Stimulated activated effector memory CD8-positive, alpha-beta T cell treated with anti-CD3 and anti-CD28 coated beads, Interleukin-12 subunit alpha, Interleukin-12 subunit beta, amount 100 ng/mL, for 72 hours (primary cell): ENCODE measurements around the gene ZNF550.
A peak's percentile ranks its signal among the peaks of the same experiment; 100 is the strongest.
"Not testable (repeated sequence)": the region's sequence is repeated elsewhere in the genome, so short reads cannot be mapped to it uniquely, and the experiment has no call there.

Experiments
- ATAC-seq: fragments of 150-1000 bp; cut with Tn5 transposase; 2 replicates; pipeline ENCODE4 v1.10.0; 2021
- DNase-seq, 2 donors: peaks; one replicate each; pipeline ENCODE4 v3.0.0; 2021 to 2022; ENCODE audit warnings: low spot score in 2 of 2
- H3K27ac Mint-ChIP-seq: one replicate; pipeline ENCODE4 v1.8.0; 2022; ENCODE audit warnings: mild to moderate bottlenecking, mixed read lengths
- H3K36me3 Mint-ChIP-seq: one replicate; pipeline ENCODE4 v1.8.0; 2022; ENCODE audit warnings: mild to moderate bottlenecking, mixed read lengths
- H3K4me1 Mint-ChIP-seq: one replicate; pipeline ENCODE4 v1.8.0; 2022; ENCODE audit warnings: mixed read lengths
- H3K4me3 Mint-ChIP-seq: one replicate; pipeline ENCODE4 v1.8.0; 2022; ENCODE audit warnings: mild to moderate bottlenecking, mixed read lengths
- H3K9me3 Mint-ChIP-seq: one replicate; pipeline ENCODE4 v1.8.0; 2022; ENCODE audit warnings: mixed read lengths

The ZNF550 gene

GRCh38 chr19:57560049-57560491 lies 407 bp upstream of the ZNF550 start:
- ATAC-seq: no peak
- Mint-ChIP-seq H3K4me3 (peak overlapping the region; percentile 98), H3K4me1 (peaks cover 29% of the 10 kb centered on the region), H3K36me3 (peaks cover 18% of the 10 kb centered on the region), H3K9me3 (peaks cover 13% of the 10 kb centered on the region), H3K27ac (peak overlapping the region; percentile 95)
- no peak for DNase-seq

GRCh38 chr19:57559008-57559403 lies 657 bp downstream of the ZNF550 start:
- DNase-seq (no peak), ATAC-seq (peak; percentile 58)
- H3K4me1 Mint-ChIP-seq: peaks cover 29% of the 10 kb centered on the region
- peaks cover 29% of the 10 kb centered on the region for H3K36me3 Mint-ChIP-seq
- peak overlapping the region; percentile 95 for H3K27ac Mint-ChIP-seq
- peak overlapping the region; percentile 98 for H3K4me3 Mint-ChIP-seq
- H3K9me3 Mint-ChIP-seq: peaks cover 18% of the 10 kb centered on the region

- H3K4me1 Mint-ChIP-seq: peaks cover 29% of the 10 kb centered on the region
- peak overlapping the region; percentile 98 for H3K4me3 Mint-ChIP-seq
- no peak for DNase-seq
- H3K27ac Mint-ChIP-seq: peak overlapping the region; percentile 95
- ATAC-seq: no peak
- peaks cover 33% of the 10 kb centered on the region for H3K36me3 Mint-ChIP-seq
- peaks cover 15% of the 10 kb centered on the region for H3K9me3 Mint-ChIP-seq
These were observed 1.1 kb downstream of the ZNF550 start for GRCh38 chr19:57558525-57558924.

- no peak overlapping the region for H3K27ac Mint-ChIP-seq
- peak overlapping the region; percentile 98 for H3K4me3 Mint-ChIP-seq
- H3K9me3 Mint-ChIP-seq: peaks cover 15% of the 10 kb centered on the region
- DNase-seq (no peak), ATAC-seq (no peak)
- H3K36me3 Mint-ChIP-seq: peaks cover 41% of the 10 kb centered on the region
- peaks cover 29% of the 10 kb centered on the region for H3K4me1 Mint-ChIP-seq
These were observed 2.0 kb downstream of the ZNF550 start for GRCh38 chr19:57557659-57558058.

GRCh38 chr19:57552432-57552831 lies 7.2 kb downstream of the ZNF550 start:
- Mint-ChIP-seq H3K9me3 (peaks cover 35% of the 10 kb centered on the region), H3K27ac (no peak overlapping the region), H3K4me1 (no peaks in the 10 kb centered on the region), H3K36me3 (peaks cover 92% of the 10 kb centered on the region), H3K4me3 (no peak overlapping the region)
- DNase-seq (no peak), ATAC-seq (no peak)

GRCh38 chr19:57546513-57546912 lies 13.2 kb downstream of the ZNF550 start:
- DNase-seq (no peak), ATAC-seq (no peak)
- Mint-ChIP-seq H3K4me3 (no peak overlapping the region), H3K4me1 (no peaks in the 10 kb centered on the region), H3K36me3 (peaks cover 77% of the 10 kb centered on the region), H3K27ac (no peak overlapping the region), H3K9me3 (peaks cover 44% of the 10 kb centered on the region)

GRCh38 chr19:57537953-57538547 lies 21.6 kb downstream of the ZNF550 start:
- H3K27ac Mint-ChIP-seq: no peak overlapping the region
- no peak overlapping the region for H3K4me3 Mint-ChIP-seq
- DNase-seq (no peak), ATAC-seq (no peak)
- peaks cover 55% of the 10 kb centered on the region for H3K9me3 Mint-ChIP-seq
- H3K4me1 Mint-ChIP-seq: peaks cover 9% of the 10 kb centered on the region
- peaks cover 74% of the 10 kb centered on the region for H3K36me3 Mint-ChIP-seq

GRCh38 chr19:57527136-57527881 lies 32.4 kb downstream of the ZNF550 start, which contains the start of gene ZNF549:
TSS of gene ZNF549 (plus strand) at chr19:57527356. CDS start at chr19:57527574, 218 bp downstream.
- Mint-ChIP-seq H3K9me3 (peaks cover 30% of the 10 kb centered on the region), H3K36me3 (peaks cover 16% of the 10 kb centered on the region), H3K27ac (peak within 1 kb of the TSS; percentile 96), H3K4me3 (peak within 1 kb of the TSS; percentile 100), H3K4me1 (peaks cover 21% of the 10 kb centered on the region)
- peak; percentile 63 to 90 for DNase-seq
- ATAC-seq: peak; percentile 100

GRCh38 chr19:57518021-57518420 lies 41.6 kb downstream of the ZNF550 start:
- not testable (repeated sequence) for H3K36me3 Mint-ChIP-seq, ATAC-seq, H3K4me1 Mint-ChIP-seq, DNase-seq, H3K4me3 Mint-ChIP-seq, H3K27ac Mint-ChIP-seq
- peaks cover 27% of the 10 kb centered on the region for H3K9me3 Mint-ChIP-seq

GRCh38 chr19:57515255-57515654 lies 44.4 kb downstream of the ZNF550 start:
- Mint-ChIP-seq H3K9me3 (peaks cover 30% of the 10 kb centered on the region), H3K4me1 (no peaks in the 10 kb centered on the region), H3K27ac (no peak overlapping the region), H3K36me3 (no peaks in the 10 kb centered on the region), H3K4me3 (no peak overlapping the region)
- DNase-seq (no peak), ATAC-seq (no peak)

GRCh38 chr19:57512845-57513244 lies 46.8 kb downstream of the ZNF550 start:
- H3K9me3 Mint-ChIP-seq: peaks cover 40% of the 10 kb centered on the region
- no peaks in the 10 kb centered on the region for H3K36me3 Mint-ChIP-seq
- no peak overlapping the region for H3K4me3 Mint-ChIP-seq
- DNase-seq (no peak), ATAC-seq (no peak)
- H3K4me1 Mint-ChIP-seq: no peaks in the 10 kb centered on the region
- H3K27ac Mint-ChIP-seq: no peak overlapping the region

- Mint-ChIP-seq H3K27ac (no peak overlapping the region), H3K36me3 (peaks cover 14% of the 10 kb centered on the region), H3K4me1 (no peaks in the 10 kb centered on the region), H3K4me3 (no peak overlapping the region), H3K9me3 (peaks cover 40% of the 10 kb centered on the region)
- DNase-seq (no peak), ATAC-seq (no peak)
These were observed 48.2 kb downstream of the ZNF550 start for GRCh38 chr19:57511484-57511883.

GRCh38 chr19:57506163-57506562 lies 53.5 kb downstream of the ZNF550 start:
- ATAC-seq: no peak
- Mint-ChIP-seq H3K36me3 (peaks cover 58% of the 10 kb centered on the region), H3K9me3 (peaks cover 33% of the 10 kb centered on the region), H3K4me3 (no peak overlapping the region), H3K4me1 (peaks cover 7% of the 10 kb centered on the region), H3K27ac (no peak overlapping the region)
- DNase-seq: peak in 1 of 2 donors; percentile 30

- ATAC-seq, DNase-seq: not testable (repeated sequence)
- H3K9me3 Mint-ChIP-seq: peaks cover 31% of the 10 kb centered on the region
These were observed 59.3 kb downstream of the ZNF550 start for GRCh38 chr19:57500400-57500799.

GRCh38 chr19:57499680-57500395 lies 59.8 kb downstream of the ZNF550 start, which contains the start of gene ZNF773:
TSS of gene ZNF773 (plus strand) at chr19:57499938. CDS start at chr19:57500081, 143 bp downstream.
- Mint-ChIP-seq H3K4me3 (peak within 1 kb of the TSS; percentile 53), H3K9me3 (peaks cover 31% of the 10 kb centered on the region), H3K36me3 (peaks cover 38% of the 10 kb centered on the region), H3K27ac (peak within 1 kb of the TSS; percentile 85), H3K4me1 (peaks cover 25% of the 10 kb centered on the region)
- DNase-seq (peak; percentile 83 to 93), ATAC-seq (peak; percentile 100)

More at GRCh38 chr19:57500400-57500799, 59.3 kb downstream of the ZNF550 start:
- Mint-ChIP-seq H3K36me3 (peaks cover 44% of the 10 kb centered on the region), H3K4me3 (peak overlapping the region; percentile 53), H3K4me1 (peaks cover 25% of the 10 kb centered on the region)
- not testable (repeated sequence) for H3K27ac Mint-ChIP-seq
